CD4-positive, CD25-positive, alpha-beta regulatory T cell (primary cell): ENCODE results near the gene DNAJC5G. TPM values are rescaled to one million over a fixed set of nuclear protein-coding genes. Genes with fewer than 3 reads are reported as not detected.

ENCODE experiments used
- ATAC-seq, 2 donors: fragments of 150-1000 bp; cut with Tn5 transposase; one replicate each; pipeline ENCODE4 v1.10.0; 2021; ENCODE audit warnings: low read depth in 2 of 2, moderate number of reproducible peaks in 2 of 2, moderate library complexity in 1 of 2
- DNase-seq, 3 donors: peaks; one replicate each; pipeline versions ENCODE4 v3.0.0 to v3.0.0-alpha.2; 2012 to 2022; ENCODE audit warnings: mixed read lengths in 1 of 3
- H3K27ac ChIP-seq: one replicate; pipeline ENCODE4 v1.7.0; 2013; ENCODE audit warnings: mild to moderate bottlenecking, low read length; ENCODE audit not compliant: insufficient read depth, poor library complexity, severe bottlenecking
- H3K27me3 ChIP-seq: one replicate; pipeline ENCODE4 v1.7.0; 2013; ENCODE audit warnings: low read length; ENCODE audit not compliant: control insufficient read depth, insufficient read depth
- H3K36me3 ChIP-seq: one replicate; pipeline ENCODE4 v1.7.0; 2013; ENCODE audit warnings: mild to moderate bottlenecking, low read length, moderate library complexity; ENCODE audit not compliant: control insufficient read depth, insufficient read depth
- H3K4me1 ChIP-seq: 2 replicates; pipeline ENCODE4 v1.7.0; 2013; ENCODE audit warnings: mild to moderate bottlenecking, low read length; ENCODE audit not compliant: insufficient read depth, control insufficient read depth, poor library complexity, severe bottlenecking
- H3K4me3 ChIP-seq: one replicate; pipeline ENCODE4 v1.7.0; 2013; ENCODE audit warnings: low read depth, mild to moderate bottlenecking, low read length, moderate library complexity
- H3K9me3 ChIP-seq, 2 experiments: 1 replicate in 1 of 2; 2 replicates in 1 of 2; pipeline ENCODE4 v1.7.0; 2013; ENCODE audit warnings: low read length in 2 of 2, mild to moderate bottlenecking in 1 of 2, moderate library complexity in 1 of 2; ENCODE audit not compliant: control insufficient read depth in 2 of 2
- H3K27ac Mint-ChIP-seq, 3 donors: one replicate each; pipeline ENCODE4 v1.8.0; 2020 to 2022; ENCODE audit warnings: mild to moderate bottlenecking in 3 of 3, mixed read lengths in 3 of 3, moderate library complexity in 2 of 3
- H3K27me3 Mint-ChIP-seq: one replicate; pipeline ENCODE4 v1.8.0; 2022; ENCODE audit warnings: mild to moderate bottlenecking, mixed read lengths
- H3K36me3 Mint-ChIP-seq: one replicate; pipeline ENCODE4 v1.8.0; 2020; ENCODE audit warnings: mixed read lengths
- H3K4me1 Mint-ChIP-seq, 4 donors: one replicate each; pipeline ENCODE4 v1.8.0; 2020 to 2022; ENCODE audit warnings: mixed read lengths in 4 of 4, mild to moderate bottlenecking in 1 of 4
- H3K4me3 Mint-ChIP-seq, 4 donors: one replicate each; pipeline ENCODE4 v1.8.0; 2020 to 2022; ENCODE audit warnings: mild to moderate bottlenecking in 4 of 4, mixed read lengths in 4 of 4, moderate library complexity in 3 of 4
- H3K9me3 Mint-ChIP-seq, 7 donors: one replicate each; pipeline ENCODE4 v1.8.0; 2020 to 2022; ENCODE audit warnings: mixed read lengths in 7 of 7, mild to moderate bottlenecking in 3 of 7, moderate library complexity in 2 of 7
- polyA plus RNA-seq, 4 donors: library from polyadenylated mRNA; unstranded; fragments of 300-500 nt; fragmentation: Illumina TruSeq; gene quantifications; one replicate each; pipeline ENCODE4 v1.2.3, GENCODE V29; 2021
- total RNA-seq: library from RNA; stranded (reverse); gene quantifications from one replicate; pipeline ENCODE4 v1.2.3, GENCODE V29; 2022

DNAJC5G gene
- total and polyA plus RNA-seq, 5 donors from 2014 or later: not detected

DNA sequence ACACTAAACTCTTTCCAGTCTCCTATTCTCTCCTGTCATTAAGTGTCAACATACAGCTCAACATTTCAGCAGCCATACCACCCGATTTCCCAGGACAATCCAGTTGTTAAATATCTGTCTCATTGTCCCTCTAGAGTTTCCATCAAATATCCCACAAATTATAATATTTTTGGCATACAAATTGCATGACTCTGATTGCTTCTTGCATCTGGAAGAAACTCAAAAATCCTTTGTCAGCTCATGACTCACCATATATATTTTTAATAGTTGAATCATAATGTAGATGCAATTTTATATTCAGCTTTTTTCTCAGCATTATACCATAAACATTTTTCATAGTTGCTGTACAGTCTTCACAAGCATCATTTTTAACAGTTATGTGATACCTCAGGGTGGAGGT is 19.6 kb upstream of the DNAJC5G start:
- H3K27ac ChIP-seq: no peak overlapping the region
- no peak for ATAC-seq
- Mint-ChIP-seq H3K9me3 (peaks cover 0 to 3% (median 0%) of the 10 kb centered on the region in 7 donors), H3K4me3 (no peak overlapping the region), H3K27ac (no peak overlapping the region), H3K36me3 (no peaks in the 10 kb centered on the region), H3K27me3 (peaks cover 56% of the 10 kb centered on the region), H3K4me1 (peaks cover 0 to 2% (median 0%) of the 10 kb centered on the region in 4 donors)
- H3K27me3 ChIP-seq: peaks cover 10% of the 10 kb centered on the region
- no peaks in the 10 kb centered on the region for H3K36me3 ChIP-seq
- no peak overlapping the region for H3K4me3 ChIP-seq
- H3K9me3 ChIP-seq: no peaks in the 10 kb centered on the region
- no peaks in the 10 kb centered on the region for H3K4me1 ChIP-seq
- no peak for DNase-seq

DNA sequence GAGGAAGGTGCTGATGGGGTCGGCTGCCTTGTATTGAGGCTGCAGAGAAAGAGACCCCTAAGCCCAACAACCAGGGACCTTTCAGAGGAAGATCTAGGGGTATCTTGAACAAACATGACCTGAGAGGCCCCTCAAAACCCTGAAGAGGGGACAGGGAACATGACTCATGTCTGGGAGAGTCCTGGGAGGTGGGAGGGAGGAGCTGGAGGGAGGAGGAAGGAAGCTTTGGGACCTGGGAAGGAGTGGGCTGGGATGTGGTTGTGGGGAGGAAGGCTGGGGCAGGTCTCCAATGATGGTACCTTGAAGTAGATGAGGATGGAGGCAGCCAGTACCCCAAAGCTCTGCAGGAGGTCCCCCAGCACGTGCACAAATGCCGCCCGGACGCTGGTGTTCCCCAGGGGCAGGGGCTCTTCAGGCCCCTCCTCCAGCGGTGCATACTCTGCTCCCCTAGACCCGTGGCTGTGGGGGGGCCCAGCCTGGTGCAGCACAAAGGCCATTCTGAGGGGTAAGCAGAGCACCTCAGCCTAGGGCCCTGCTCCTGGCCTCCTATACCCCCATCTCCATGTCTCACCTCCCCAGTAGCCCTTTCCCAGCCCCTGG is 18.3 kb upstream of the DNAJC5G start:
- Mint-ChIP-seq H3K36me3 (no peaks in the 10 kb centered on the region), H3K27me3 (peaks cover 61% of the 10 kb centered on the region), H3K4me1 (peaks cover 0 to 14% (median under 1%) of the 10 kb centered on the region in 4 donors), H3K4me3 (no peak overlapping the region), H3K9me3 (peaks cover 0 to 3% (median 0%) of the 10 kb centered on the region in 7 donors), H3K27ac (no peak overlapping the region)
- ATAC-seq: no peak
- no peak overlapping the region for H3K4me3 ChIP-seq
- H3K27ac ChIP-seq: no peak overlapping the region
- peaks cover 18% of the 10 kb centered on the region for H3K27me3 ChIP-seq
- no peak for DNase-seq
- H3K9me3 ChIP-seq: no peaks in the 10 kb centered on the region
- no peaks in the 10 kb centered on the region for H3K36me3 ChIP-seq
- peaks cover 5% of the 10 kb centered on the region for H3K4me1 ChIP-seq

DNA sequence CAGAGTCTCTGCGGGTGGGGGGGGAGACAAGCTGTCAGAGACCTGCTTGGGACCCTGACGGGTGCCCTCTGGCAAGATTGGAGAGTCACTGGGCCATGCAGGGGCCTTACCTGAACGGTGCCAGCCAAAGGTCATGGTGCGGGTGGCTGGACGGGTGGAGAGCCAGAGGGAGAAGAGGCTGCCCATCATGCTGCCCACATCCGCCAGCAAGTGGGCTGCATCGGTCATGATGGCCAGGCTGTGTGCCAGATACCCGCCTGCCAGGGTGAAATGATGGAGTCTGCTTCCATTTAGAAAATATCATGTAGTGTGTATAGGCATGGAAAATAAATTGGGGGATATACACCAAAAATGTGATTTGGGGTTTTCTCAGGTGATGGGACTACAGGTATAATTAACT is 17.2 kb upstream of the DNAJC5G start:
- H3K36me3 ChIP-seq: no peaks in the 10 kb centered on the region
- H3K9me3 Mint-ChIP-seq: peaks cover 0 to 3% (median 0%) of the 10 kb centered on the region in 7 donors
- ATAC-seq (no peak), DNase-seq (no peak)
- peaks cover 61% of the 10 kb centered on the region for H3K27me3 Mint-ChIP-seq
- H3K4me3 Mint-ChIP-seq: no peak overlapping the region
- no peaks in the 10 kb centered on the region for H3K36me3 Mint-ChIP-seq
- H3K27ac ChIP-seq: no peak overlapping the region
- peak overlapping the region in 1 of 3 donors; percentile 44 for H3K27ac Mint-ChIP-seq
- no peak overlapping the region for H3K4me3 ChIP-seq
- H3K9me3 ChIP-seq: no peaks in the 10 kb centered on the region
- peaks cover 15% of the 10 kb centered on the region for H3K4me1 ChIP-seq
- H3K27me3 ChIP-seq: peaks cover 18% of the 10 kb centered on the region
- peaks cover 0 to 15% (median 1%) of the 10 kb centered on the region in 4 donors for H3K4me1 Mint-ChIP-seq

DNA sequence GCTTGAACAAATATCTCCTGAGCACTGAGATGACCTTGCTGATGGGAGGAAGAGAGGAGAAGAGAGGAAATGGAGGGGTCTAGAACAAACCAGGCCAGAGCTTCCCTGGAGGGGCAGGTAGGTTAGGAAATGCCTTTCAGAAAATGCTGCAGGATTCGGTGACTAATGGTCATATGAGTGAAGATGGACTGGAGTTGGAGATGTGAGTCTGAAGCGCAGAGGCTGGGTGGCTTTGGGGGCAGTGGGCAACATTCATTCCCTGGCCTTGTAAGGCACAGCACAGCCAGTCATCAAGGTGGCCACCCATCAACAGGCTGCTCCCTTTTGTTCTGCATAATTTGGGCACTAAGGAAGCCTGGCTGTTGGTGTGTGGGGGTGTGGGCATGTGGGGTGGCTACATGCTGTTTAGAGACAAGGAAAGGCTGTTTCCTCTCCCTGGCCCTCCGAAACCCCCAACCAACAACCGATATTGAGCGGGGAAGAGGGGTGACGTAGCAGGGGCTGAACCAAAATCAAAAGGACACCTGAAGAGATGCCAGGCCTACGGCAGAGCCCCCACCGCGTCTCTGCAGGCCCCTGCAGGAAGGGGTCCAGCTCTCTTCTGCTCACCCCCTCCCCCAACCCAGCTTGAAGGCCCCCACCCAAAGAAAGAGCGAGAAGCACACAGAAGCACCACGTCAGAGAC is 13.8 kb upstream of the DNAJC5G start:
- Histone ChIP-seq H3K4me1 (peaks cover 37% of the 10 kb centered on the region), H3K9me3 (no peaks in the 10 kb centered on the region), H3K27me3 (peaks cover 26% of the 10 kb centered on the region), H3K36me3 (no peaks in the 10 kb centered on the region), H3K4me3 (no peak overlapping the region), H3K27ac (no peak overlapping the region)
- Mint-ChIP-seq H3K27ac (no peak overlapping the region), H3K4me3 (peak overlapping the region; percentile 36 to 65 (median 57)), H3K9me3 (peaks cover 0 to 3% (median 0%) of the 10 kb centered on the region in 7 donors), H3K36me3 (peaks cover 3% of the 10 kb centered on the region), H3K4me1 (peaks cover 0 to 30% (median 13%) of the 10 kb centered on the region in 4 donors), H3K27me3 (peaks cover 58% of the 10 kb centered on the region)
- ATAC-seq: no peak
- no peak for DNase-seq

DNA sequence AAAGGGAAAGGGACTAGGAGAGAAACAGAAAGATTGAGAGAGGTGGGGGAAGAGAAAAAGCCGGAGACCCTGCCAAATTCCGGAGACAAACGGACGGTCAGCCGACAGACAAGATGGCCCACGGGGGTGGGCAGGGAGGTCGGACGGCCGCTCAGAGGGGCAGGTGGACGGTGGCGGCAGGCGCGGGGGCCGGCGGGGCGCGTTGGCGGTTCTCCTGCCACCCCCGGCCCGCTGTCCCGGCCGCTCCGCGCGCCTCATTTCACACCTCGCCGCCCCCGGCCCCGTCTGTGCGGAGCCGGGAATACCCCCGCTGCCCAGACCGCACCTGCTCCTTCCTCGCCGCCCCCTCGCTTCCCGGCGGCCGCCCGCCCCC is 13.3 kb upstream of the DNAJC5G start:
- H3K4me3 Mint-ChIP-seq: peak overlapping the region; percentile 36 to 65 (median 57)
- H3K27me3 Mint-ChIP-seq: peaks cover 58% of the 10 kb centered on the region
- DNase-seq: no peak
- peaks cover 0 to 3% (median 0%) of the 10 kb centered on the region in 7 donors for H3K9me3 Mint-ChIP-seq
- H3K36me3 ChIP-seq: no peaks in the 10 kb centered on the region
- ATAC-seq: no peak
- no peak overlapping the region for H3K27ac ChIP-seq
- no peak overlapping the region for H3K27ac Mint-ChIP-seq
- H3K9me3 ChIP-seq: no peaks in the 10 kb centered on the region
- H3K27me3 ChIP-seq: peaks cover 28% of the 10 kb centered on the region
- H3K36me3 Mint-ChIP-seq: peaks cover 3% of the 10 kb centered on the region
- no peak overlapping the region for H3K4me3 ChIP-seq
- H3K4me1 Mint-ChIP-seq: peaks cover 0 to 30% (median 13%) of the 10 kb centered on the region in 4 donors
- H3K4me1 ChIP-seq: peaks cover 37% of the 10 kb centered on the region

DNA sequence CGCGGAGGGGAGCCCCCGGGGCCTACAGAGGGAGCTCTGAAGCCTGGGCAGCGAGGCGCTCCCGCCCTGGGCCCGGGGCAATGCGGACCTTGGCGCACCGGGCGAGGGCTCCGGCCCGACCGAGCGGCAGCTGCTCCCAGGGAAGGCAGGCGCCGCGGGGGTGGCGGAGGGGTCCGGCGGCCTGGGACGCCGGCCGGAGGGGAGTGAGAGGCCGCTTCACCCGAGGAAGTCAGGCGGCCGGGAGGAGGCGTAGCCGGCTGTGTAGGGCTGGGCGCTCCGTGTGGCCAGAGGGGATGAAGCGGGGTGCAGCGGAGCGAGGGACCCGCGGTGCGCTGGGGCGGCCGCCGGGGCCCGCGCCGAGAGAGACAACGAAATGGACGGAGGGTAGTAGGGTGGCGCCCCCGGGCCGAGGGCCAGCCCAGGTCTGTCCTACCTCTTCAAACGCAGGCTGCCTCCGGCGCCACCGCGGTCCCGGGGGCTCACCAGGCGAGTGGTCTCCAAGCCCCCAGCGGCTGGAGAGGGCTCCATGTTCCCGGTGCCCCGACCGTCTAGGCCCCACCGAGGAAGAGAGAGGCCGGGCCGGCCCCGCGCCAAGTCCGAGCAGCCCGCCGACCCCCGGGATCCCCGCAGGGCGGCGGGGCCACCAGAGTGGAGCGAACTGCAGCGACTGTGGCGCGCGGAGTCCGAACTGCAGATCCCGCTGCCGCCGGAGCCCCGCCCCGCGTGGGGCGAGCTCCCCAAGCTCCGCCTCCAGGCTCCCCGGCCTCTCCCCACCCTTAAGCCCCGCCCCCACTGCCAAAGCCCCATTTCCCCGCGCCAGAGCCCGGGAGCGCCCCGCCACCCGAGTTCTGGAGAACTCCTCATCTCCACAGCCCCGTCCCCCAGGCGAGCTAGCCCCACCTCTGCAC is 12.6 kb upstream of the DNAJC5G start, which contains the start of gene SLC30A3:
Gene SLC30A3, minus strand, starts transcription at position 669 of the 908 bp plus-strand sequence. Its CDS starts 141 bp downstream, at position 528.
- ATAC-seq (peak; percentile 44 to 50), DNase-seq (peak; percentile 25 to 76 (median 59))
- Mint-ChIP-seq H3K4me3 (peak within 1 kb of the TSS; percentile 85 to 96 (median 91)), H3K27ac (peak within 1 kb of the TSS in 1 of 3 donors; percentile 85), H3K27me3 (peaks cover 56% of the 10 kb centered on the region), H3K9me3 (peaks cover 0 to 3% (median 0%) of the 10 kb centered on the region in 7 donors), H3K36me3 (peaks cover 3% of the 10 kb centered on the region), H3K4me1 (peaks cover 0 to 30% (median 13%) of the 10 kb centered on the region in 4 donors)
- Histone ChIP-seq H3K27ac (no peak within 1 kb of the TSS), H3K4me3 (no peak within 1 kb of the TSS), H3K4me1 (peaks cover 37% of the 10 kb centered on the region), H3K27me3 (peaks cover 33% of the 10 kb centered on the region), H3K36me3 (no peaks in the 10 kb centered on the region), H3K9me3 (no peaks in the 10 kb centered on the region)
